Measurements from ENCODE around the gene PIK3R1. TPM values are rescaled to one million over a fixed set of nuclear protein-coding genes. Genes with fewer than 3 reads are reported as not detected.

The PIK3R1 gene
- total RNA-seq, result 45.5 and 52.2 TPM in 2 replicates

GRCh38 chr5:68215208-68215897 lies at the start of gene PIK3R1:
PIK3R1 (plus strand) TSS chr5:68215756; CDS start chr5:68226676, 10,920 bp downstream.
- no peak for TF ChIP-seq CTCF (IDR thresholded peaks at IDR 0.05)
- Mint-ChIP-seq H3K36me3 (ENCODE audit: low read depth) (peaks cover 9% of the 10 kb centered on the region), H3K27ac (peak within 1 kb of the TSS; percentile 96), H3K9me3 (peaks cover 6% of the 10 kb centered on the region), H3K4me3 (peak within 1 kb of the TSS; percentile 95), H3K4me1 (peaks cover 43% of the 10 kb centered on the region), H3K27me3 (no peaks in the 10 kb centered on the region)
- CTCF ChIA-PET, result interaction anchor here (0.6 to 4.3 kb wide), 10 partner anchors 16 to 969 kb away, joined by 3 to 24 read pairs (median 4); no protein-coding TSS in a partner anchor
- POLR2A ChIA-PET, result interaction anchor here (0.6 to 4.2 kb wide), 35 partner anchors 9 to 1034 kb away, joined by 3 to 51 read pairs (median 4); partner anchors contain the start of gene CD180
- DNase-seq (peak; percentile 96), ATAC-seq (ENCODE audit: low read depth) (peak; percentile 83)
- intact Hi-C loops (cut with micrococcal nuclease), result loop anchor here (1.0 kb wide), 4 partner anchors 18 to 219 kb away; no protein-coding TSS in a partner anchor

- ChIA-PET POLR2A (no interaction called here), CTCF (no interaction called here)
- H3K27me3 Mint-ChIP-seq, result peaks cover 1% of the 10 kb centered on the region
- TF ChIP-seq CTCF (IDR thresholded peaks at IDR 0.05), result no peak
- H3K9me3 Mint-ChIP-seq, result no peaks in the 10 kb centered on the region
- no peaks in the 10 kb centered on the region for H3K36me3 Mint-ChIP-seq (ENCODE audit: low read depth)
- intact Hi-C loops (cut with micrococcal nuclease), result no loop called here
- ATAC-seq (ENCODE audit: low read depth) (no peak), DNase-seq (no peak)
- H3K27ac Mint-ChIP-seq, result no peak overlapping the region
- no peak overlapping the region for H3K4me3 Mint-ChIP-seq
- H3K4me1 Mint-ChIP-seq, result no peaks in the 10 kb centered on the region
These were observed 48.3 kb upstream of the PIK3R1 start for GRCh38 chr5:68167195-68167651.

GRCh38 chr5:68169903-68170302 lies 45.7 kb upstream of the PIK3R1 start:
- CTCF ChIA-PET, result no interaction called here
- Mint-ChIP-seq H3K9me3 (no peaks in the 10 kb centered on the region), H3K4me1 (no peaks in the 10 kb centered on the region), H3K4me3 (no peak overlapping the region), H3K27me3 (peaks cover 1% of the 10 kb centered on the region), H3K27ac (no peak overlapping the region), H3K36me3 (ENCODE audit: low read depth) (no peaks in the 10 kb centered on the region)
- ATAC-seq (ENCODE audit: low read depth), result no peak
- no peak for TF ChIP-seq CTCF (IDR thresholded peaks at IDR 0.05)
- intact Hi-C loops (cut with micrococcal nuclease), result no loop called here
- DNase-seq, result no peak
- POLR2A ChIA-PET, result no interaction called here

- ATAC-seq (ENCODE audit: low read depth), result no peak
- TF ChIP-seq CTCF (IDR thresholded peaks at IDR 0.05), result no peak
- Mint-ChIP-seq H3K36me3 (ENCODE audit: low read depth) (no peaks in the 10 kb centered on the region), H3K4me1 (no peaks in the 10 kb centered on the region), H3K9me3 (no peaks in the 10 kb centered on the region), H3K27ac (no peak overlapping the region), H3K27me3 (peaks cover 1% of the 10 kb centered on the region), H3K4me3 (no peak overlapping the region)
- ChIA-PET CTCF (no interaction called here), POLR2A (no interaction called here)
- no peak for DNase-seq
- intact Hi-C loops (cut with micrococcal nuclease), result no loop called here
These were observed 44.6 kb upstream of the PIK3R1 start for GRCh38 chr5:68170826-68171558.

- DNase-seq (no peak), ATAC-seq (ENCODE audit: low read depth) (no peak)
- no peaks in the 10 kb centered on the region for H3K9me3 Mint-ChIP-seq
- ChIA-PET POLR2A (no interaction called here), CTCF (no interaction called here)
- H3K4me1 Mint-ChIP-seq, result no peaks in the 10 kb centered on the region
- intact Hi-C loops (cut with micrococcal nuclease), result no loop called here
- no peak overlapping the region for H3K27ac Mint-ChIP-seq
- H3K36me3 Mint-ChIP-seq (ENCODE audit: low read depth), result no peaks in the 10 kb centered on the region
- no peak overlapping the region for H3K4me3 Mint-ChIP-seq
- no peaks in the 10 kb centered on the region for H3K27me3 Mint-ChIP-seq
- no peak for TF ChIP-seq CTCF (IDR thresholded peaks at IDR 0.05)
These were observed 43.2 kb upstream of the PIK3R1 start for GRCh38 chr5:68172314-68172713.

All from activated B cell treated with CpG ODN at 0.5 μM for 24 hours (primary cell).